DMS114 treated with DMSO at 0.1 percent for 48 hours (cell line): ENCODE results near the gene NPIPB8.
A peak's percentile ranks its signal among the peaks of the same experiment; 100 is the strongest.
"Not testable (repeated sequence)": the region's sequence is repeated elsewhere in the genome, so short reads cannot be mapped to it uniquely, and the experiment has no call there.

Experiments used
- DNase-seq: peaks from one replicate; lab custom pipeline; 2025; ENCODE audit not compliant: unreplicated experiment; lab: John Stamatoyannopoulos, UW

NPIPB8 gene

GRCh38 chr16:28623172-28623711 is 14.6 kb upstream of the NPIPB8 start:
- DNase-seq = peak; percentile 38

- DNase-seq = not testable (repeated sequence)
These were observed 7.0 kb upstream of the NPIPB8 start for GRCh38 chr16:28630905-28631304.

- DNase-seq = not testable (repeated sequence)
These were observed 1.6 kb upstream of the NPIPB8 start for GRCh38 chr16:28636093-28636823.

- not testable (repeated sequence) for DNase-seq
These were observed 494 bp downstream of the NPIPB8 start for GRCh38 chr16:28638359-28638758.

DNA sequence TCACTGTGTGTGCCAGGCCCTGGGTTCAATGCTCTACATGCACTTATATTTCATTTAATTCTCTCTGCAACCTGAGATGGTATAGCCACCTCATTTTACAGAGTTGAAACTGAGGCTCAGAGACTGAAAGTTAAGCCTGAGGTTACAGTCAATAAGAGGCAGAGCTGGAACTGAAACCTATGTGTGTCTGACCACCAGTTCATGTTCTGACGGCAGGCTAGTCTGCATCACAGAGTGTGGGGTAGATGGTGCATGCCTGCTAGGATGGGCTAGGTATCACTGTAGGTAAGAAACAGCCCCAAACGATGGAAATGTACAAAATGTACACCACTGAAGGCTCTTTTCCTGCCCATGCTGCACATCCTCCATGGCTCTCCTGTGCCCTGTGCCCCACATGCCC is 2.1 kb downstream of the NPIPB8 start:
- DNase-seq = not testable (repeated sequence)

- DNase-seq = not testable (repeated sequence)
These were observed 28.4 kb downstream of the NPIPB8 start for GRCh38 chr16:28666264-28666663.

- DNase-seq = not testable (repeated sequence)
These were observed 29.6 kb downstream of the NPIPB8 start for GRCh38 chr16:28667480-28667879.

DNA sequence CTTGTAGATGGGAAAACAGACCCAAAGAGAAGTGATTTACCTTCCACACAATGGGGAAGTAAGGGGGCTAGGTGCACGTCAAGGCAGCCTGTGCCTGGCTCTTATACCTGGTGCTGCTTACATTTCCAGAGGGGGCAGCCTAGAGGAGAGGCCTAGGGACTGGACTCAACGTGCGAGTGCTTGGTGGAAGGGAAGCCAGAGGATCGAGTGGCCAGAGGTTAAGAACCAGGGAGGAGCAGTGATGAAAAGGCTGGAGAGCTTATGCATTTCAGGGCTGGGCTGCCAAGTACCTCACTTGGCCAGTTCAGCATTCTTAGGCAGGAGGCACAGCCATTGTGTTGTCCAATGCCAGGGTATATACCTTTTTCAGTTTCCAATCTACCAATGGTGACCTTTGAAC is 30.3 kb downstream of the NPIPB8 start:
- not testable (repeated sequence) for DNase-seq

- DNase-seq = not testable (repeated sequence)
These were observed 50.6 kb downstream of the NPIPB8 start for GRCh38 chr16:28688327-28688952.

DNA sequence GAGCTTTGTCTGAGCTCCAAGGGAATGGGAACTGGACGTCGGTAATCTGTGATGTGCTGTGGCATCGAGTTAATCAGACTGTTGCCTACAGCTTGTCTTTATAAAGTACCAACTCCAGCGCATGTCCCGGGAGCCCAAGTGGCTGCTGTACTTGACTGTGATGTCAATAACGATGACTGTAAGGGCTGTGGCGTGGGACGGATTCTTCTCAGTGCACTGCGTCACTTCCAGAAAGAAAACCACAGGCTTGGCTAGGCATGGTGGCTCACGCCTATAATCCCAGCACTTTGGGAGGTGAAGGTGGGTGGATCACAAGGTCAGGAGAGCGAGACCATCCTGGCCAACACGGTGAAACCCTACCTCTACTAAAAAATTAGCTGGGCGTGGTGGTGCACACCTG is 51.6 kb downstream of the NPIPB8 start:
- DNase-seq = not testable (repeated sequence)

DNA sequence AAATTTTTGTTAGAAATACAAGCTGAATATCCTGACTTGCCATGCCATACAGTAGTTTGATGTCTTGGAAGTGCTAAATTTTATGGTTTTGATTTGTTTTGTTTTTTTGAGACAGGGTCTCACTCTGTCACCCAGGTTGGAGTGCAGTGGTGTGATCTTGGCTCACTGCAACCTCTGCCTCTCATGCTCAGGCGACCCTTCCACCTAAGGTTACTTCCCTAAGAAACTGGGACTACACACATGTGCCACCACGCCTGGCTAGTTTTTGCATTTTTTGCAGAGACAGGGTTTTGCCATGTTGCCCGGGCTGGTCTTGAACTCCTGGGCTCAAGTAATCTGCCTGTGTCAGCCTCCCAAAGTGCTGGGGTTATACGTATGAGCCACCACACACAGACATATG is 53.9 kb downstream of the NPIPB8 start:
- not testable (repeated sequence) for DNase-seq

- not testable (repeated sequence) for DNase-seq
These were observed 55.5 kb downstream of the NPIPB8 start for GRCh38 chr16:28693257-28693950.

GRCh38 chr16:28699792-28700191 is 61.9 kb downstream of the NPIPB8 start:
- not testable (repeated sequence) for DNase-seq

DNA sequence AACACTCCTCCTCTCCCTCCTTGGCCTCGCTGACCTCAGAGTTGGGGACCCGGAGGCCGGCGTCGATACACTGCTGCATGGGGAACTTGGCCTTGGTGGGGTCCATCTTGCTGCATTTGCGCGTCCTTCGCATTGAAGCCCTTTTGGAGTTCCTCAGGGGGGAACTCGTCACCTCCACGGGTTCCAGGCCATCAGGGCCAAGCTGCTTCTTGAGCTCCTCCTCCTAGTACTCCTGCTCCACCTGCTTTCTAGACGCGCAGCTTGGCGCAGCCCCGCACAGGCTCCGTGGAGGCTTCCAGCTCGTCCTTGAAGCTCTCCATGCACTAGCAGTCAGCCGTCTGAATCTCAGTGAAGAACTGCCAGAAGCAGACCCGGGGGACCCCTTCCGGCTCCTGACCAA is 62.5 kb downstream of the NPIPB8 start:
- DNase-seq = not testable (repeated sequence)

DNA sequence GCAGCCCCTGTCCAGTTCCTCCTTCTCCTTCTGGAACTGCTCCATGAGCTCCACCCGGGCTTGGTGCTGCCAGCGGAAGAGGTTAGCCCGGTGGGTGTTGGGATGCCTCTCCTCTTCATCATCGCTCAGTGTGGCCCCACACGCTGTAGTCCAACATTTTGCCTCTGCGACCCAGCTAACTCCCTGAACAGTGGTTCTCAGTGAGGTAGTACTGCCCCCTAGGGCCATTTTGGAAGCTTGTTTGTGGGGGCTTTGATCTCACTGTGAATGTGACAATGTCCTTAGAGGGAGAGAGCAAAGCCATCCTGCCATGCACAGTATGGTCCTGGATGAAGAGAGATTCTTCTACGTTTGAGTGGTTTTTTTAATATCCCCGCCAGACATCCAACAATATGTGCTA is 63.5 kb downstream of the NPIPB8 start:
- not testable (repeated sequence) for DNase-seq

DNA sequence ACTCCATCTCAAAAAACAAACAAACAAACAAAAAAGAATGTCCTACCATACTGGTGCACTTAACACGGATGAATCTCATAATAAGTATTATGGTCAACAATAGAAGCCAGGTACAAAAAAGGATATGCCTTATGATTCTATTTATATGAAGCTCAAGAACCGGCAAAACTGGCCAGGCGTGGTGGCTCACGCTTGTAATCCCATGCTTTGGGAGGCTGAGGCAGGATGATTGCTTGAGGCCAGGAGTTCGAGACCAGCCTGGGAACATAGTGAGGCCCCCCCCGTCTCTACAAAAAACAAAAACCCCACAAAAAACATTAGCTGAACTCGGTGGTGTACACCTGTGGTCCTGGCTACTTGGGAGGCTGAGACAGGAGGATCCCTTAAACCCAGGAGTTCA is 66.4 kb downstream of the NPIPB8 start:
- not testable (repeated sequence) for DNase-seq
